NCI-H2029 treated with DMSO at 0.1 percent for 48 hours (cell line): ENCODE results near the gene DENND2C.

Source experiments
- DNase-seq: peaks from one replicate; lab custom pipeline; 2025; lab: John Stamatoyannopoulos, UW

Gene DENND2C

GRCh38 chr1:114545796-114546195, 124.1 kb downstream of the DENND2C start:
- no peak for DNase-seq

- DNase-seq, result no peak
Measured at GRCh38 chr1:114545315-114545714, 124.5 kb downstream of the DENND2C start.

- DNase-seq, result no peak
Measured at GRCh38 chr1:114540821-114541220, 129.0 kb downstream of the DENND2C start.

GRCh38 chr1:114540272-114540671, 129.6 kb downstream of the DENND2C start:
- no peak for DNase-seq

GRCh38 chr1:114536043-114536442, 133.8 kb downstream of the DENND2C start:
- no peak for DNase-seq

GRCh38 chr1:114535401-114535800, 134.4 kb downstream of the DENND2C start:
- no peak for DNase-seq
